NB4 (cell line): ENCODE measurements around the gene CAMK4.

Source experiments
- POLR2A ChIP-seq: IDR thresholded peaks from 2 replicates; pipeline ENCODE4 v1.6.1; 2011; ENCODE audit warnings: mild to moderate bottlenecking; ENCODE audit not compliant: insufficient read length; ENCODE audit errors: extremely low read depth
- TF ChIP-seq, protein P1 (sequence below): IDR thresholded peaks from one replicate; pipeline ENCODE4 v1.5.1; 2012; ENCODE audit warnings: low read depth, low read length

DNA sequence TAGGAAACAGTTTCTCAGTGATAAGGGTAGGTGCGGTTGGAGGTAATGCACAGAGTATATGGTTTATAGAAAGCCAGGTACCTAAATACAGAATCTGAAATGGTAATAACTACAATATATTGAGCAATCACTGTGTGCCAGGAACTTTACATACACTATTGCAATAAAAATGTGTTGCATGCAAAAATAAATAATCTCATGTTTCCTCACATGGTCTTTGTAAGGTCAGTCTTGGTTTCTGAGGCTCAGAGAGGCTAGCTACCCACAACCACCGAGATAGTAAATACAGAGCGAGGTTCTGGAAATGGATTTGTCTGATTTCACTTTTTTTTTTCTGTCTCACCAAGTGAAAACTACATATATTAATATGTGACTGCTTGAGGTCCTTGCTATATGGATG lies 128.9 kb downstream of the CAMK4 start:
- TF ChIP-seq, protein P1, sequence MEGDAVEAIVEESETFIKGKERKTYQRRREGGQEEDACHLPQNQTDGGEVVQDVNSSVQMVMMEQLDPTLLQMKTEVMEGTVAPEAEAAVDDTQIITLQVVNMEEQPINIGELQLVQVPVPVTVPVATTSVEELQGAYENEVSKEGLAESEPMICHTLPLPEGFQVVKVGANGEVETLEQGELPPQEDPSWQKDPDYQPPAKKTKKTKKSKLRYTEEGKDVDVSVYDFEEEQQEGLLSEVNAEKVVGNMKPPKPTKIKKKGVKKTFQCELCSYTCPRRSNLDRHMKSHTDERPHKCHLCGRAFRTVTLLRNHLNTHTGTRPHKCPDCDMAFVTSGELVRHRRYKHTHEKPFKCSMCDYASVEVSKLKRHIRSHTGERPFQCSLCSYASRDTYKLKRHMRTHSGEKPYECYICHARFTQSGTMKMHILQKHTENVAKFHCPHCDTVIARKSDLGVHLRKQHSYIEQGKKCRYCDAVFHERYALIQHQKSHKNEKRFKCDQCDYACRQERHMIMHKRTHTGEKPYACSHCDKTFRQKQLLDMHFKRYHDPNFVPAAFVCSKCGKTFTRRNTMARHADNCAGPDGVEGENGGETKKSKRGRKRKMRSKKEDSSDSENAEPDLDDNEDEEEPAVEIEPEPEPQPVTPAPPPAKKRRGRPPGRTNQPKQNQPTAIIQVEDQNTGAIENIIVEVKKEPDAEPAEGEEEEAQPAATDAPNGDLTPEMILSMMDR, result no peak
- no peak for TF ChIP-seq POLR2A
